Urinary bladder (tissue), 4 donors: ENCODE results near the gene MPRIP. TPM values are rescaled to one million over a fixed set of nuclear protein-coding genes. Genes with fewer than 3 reads are reported as not detected.
"Not testable (repeated sequence)": the region's sequence is repeated elsewhere in the genome, so short reads cannot be mapped to it uniquely, and the experiment has no call there.

Source experiments
- DNase-seq: peaks from one replicate; pipeline ENCODE4 v3.0.0-alpha.2; 2015; ENCODE audit errors: extremely low spot score
- H3K27ac ChIP-seq: one replicate; pipeline ENCODE4 v1.5.1; 2013; ENCODE audit warnings: low read depth, mild to moderate bottlenecking, moderate library complexity
- H3K36me3 ChIP-seq: one replicate; pipeline ENCODE4 v1.6.1; 2013; ENCODE audit warnings: mild to moderate bottlenecking, moderate library complexity; ENCODE audit not compliant: insufficient read depth
- H3K4me1 ChIP-seq: one replicate; pipeline ENCODE4 v1.6.1; 2013; ENCODE audit warnings: mild to moderate bottlenecking, moderate library complexity; ENCODE audit not compliant: insufficient read depth
- H3K4me3 ChIP-seq: one replicate; pipeline ENCODE4 v1.5.1; 2013; ENCODE audit warnings: low read depth, low read length
- WGBS: extraction: QIAGEN DNeasy Blood & Tissue Kit; methylation state at CpG from one replicate; pipeline ENCODE4 v1.1.7; 2013; 5-methylcytosine and 5-hydroxymethylcytosine counted together
- polyA plus RNA-seq: library from polyadenylated mRNA; stranded (reverse); fragments of 200-250 nt; gene quantifications from one replicate; pipeline ENCODE4 v1.2.3, GENCODE V29; 2013
- total RNA-seq: library from RNA; depleted of rRNA; stranded (reverse); fragments of >200 nt; gene quantifications from one replicate; pipeline ENCODE4 v1.2.3, GENCODE V29; 2014
- donor health status: healthy with polysubstance abuse.
- donor health status: healthy.

Gene MPRIP
- total and polyA plus RNA-seq, 2 donors = 91.4 to 158 TPM

DNA sequence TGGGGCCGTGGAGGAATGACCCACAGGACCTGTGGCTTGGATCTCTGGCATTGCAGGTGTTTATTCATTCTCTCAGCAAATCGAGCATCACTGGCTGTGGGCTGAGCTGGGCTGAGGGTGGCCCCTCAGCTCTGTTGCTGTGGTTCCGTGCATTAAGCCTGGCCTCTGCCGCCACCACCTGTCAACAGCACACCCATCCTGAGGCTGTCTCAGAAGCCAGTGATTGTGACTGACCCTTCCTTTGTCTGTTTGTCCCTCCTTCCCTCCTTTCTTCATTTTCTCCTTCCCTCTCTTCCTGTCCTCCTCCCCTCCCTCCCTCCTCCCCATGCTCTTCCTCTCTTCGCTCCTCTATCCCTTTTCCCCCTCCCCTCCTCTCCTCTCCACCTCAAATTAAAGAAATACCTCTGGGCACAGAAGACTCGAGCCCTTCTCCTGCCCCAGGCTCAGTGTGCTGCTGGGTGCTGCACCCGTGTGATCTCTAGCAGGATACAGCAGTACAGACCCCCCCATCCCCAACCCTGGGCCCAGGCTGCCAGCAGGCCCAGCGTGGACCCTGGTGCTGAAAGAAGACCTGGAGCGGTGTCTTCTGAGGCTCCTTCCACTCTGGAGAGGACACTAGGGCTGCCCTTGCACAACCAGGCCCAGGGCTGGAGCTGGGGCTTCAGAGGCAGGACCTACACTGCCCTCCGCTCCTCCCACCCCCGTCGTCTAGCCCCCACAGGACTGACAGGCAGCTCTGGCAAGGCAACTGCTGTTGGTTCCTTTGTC, 88.0 kb downstream of the MPRIP start:
- WGBS = 78% methylated on average over 12 of the region's 12 CpGs

DNA sequence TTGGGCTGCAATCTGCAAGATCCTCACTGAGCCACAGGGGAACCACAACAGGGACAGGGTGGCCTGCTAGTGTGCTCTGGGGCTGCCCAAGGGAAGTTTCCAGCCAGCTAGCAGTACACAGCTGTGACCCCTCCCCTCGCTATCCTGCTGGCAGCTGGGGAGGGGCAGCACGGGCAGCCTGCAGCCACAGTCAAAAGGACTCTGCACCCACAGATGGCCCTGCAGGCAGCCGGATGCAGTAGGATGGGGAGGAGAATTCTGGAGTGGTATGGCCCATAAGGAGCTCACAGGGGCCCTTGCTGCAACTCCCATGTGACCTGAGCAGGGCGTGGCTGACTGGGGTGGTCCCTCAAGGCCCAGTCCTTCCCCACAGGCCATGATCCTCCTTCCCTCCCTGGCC, 89.6 kb downstream of the MPRIP start:
- WGBS = 72% methylated on average over 4 of the region's 4 CpGs
- Histone ChIP-seq H3K27ac (no peak overlapping the region), H3K4me1 (no peaks in the 10 kb centered on the region), H3K4me3 (no peak overlapping the region), H3K36me3 (peaks cover 4% of the 10 kb centered on the region)
- no peak for DNase-seq

More for the DNA sequence above, 88.0 kb downstream of the MPRIP start:
- H3K36me3 ChIP-seq = peaks cover 2% of the 10 kb centered on the region
- H3K27ac ChIP-seq = no peak overlapping the region
- H3K4me3 ChIP-seq = no peak overlapping the region
- no peaks in the 10 kb centered on the region for H3K4me1 ChIP-seq
- no peak for DNase-seq

DNA sequence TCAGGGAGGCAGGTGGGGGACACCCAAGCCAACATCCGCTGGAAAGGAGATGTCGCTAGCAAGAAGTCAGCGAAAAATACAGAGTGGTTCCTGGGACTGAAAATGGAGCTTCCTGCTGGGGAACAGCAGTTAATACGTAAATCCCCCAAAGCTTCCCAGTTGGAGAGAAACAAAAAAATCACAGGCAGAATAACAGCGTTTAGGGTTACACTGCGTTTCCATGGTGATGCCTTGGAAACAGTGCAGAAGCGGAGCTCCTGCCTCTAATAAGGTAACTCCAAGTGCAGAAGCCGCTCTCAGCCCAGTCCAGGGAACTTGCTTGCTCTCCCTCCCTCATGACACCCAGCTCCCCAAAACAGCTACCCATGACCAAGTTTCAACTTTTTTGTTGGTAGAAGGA, 90.5 kb downstream of the MPRIP start:
- Histone ChIP-seq H3K27ac (no peak overlapping the region), H3K4me1 (no peaks in the 10 kb centered on the region), H3K36me3 (peaks cover 4% of the 10 kb centered on the region), H3K4me3 (no peak overlapping the region)
- DNase-seq = no peak
- 68% methylated on average over 8 of the region's 8 CpGs for WGBS

DNA sequence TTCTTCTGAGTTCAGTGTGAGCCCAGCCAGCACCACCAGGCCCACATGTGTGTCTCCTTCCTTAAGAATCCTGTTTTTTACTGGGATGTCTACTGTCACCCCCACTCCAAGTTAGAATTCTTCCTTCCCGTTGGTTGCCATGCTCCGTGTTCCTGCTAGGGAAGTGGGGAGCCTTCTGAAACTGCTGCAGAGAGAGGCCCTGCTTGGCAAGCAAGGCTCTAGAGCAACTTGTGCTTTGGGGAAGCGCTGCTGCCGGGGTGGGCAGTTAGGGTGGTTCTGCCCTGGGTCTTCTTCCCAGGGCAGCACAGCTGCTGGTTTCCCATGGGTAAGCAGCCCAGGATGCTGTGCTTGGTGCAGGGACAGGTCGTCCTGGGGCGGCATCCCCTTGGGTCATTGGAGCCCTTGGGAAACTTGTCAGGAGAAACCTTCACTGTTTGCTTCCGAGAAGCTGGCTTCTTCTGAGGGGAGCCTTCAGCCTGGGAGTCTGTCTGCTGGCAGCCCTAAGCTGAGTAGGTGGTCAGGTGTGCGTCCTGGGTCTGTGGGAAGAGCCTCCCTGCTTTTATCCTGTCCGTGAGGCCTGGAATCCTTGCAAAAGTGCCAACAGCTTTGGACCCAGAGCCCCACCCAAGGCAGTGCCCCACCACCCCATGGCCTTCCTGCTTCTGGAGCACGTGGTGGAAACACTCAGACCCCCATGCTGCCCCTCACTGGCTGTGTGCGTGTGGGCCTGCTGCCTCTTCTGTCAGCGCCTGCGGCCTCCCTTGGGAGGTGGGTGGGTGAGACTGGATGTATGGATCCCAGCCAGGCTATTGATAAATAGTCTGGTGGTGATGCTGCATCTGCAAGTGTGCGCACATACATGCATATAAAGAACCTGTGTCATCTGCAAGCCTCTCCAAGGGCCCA, 92.0 kb downstream of the MPRIP start:
- WGBS = 85% methylated on average over 14 of the region's 14 CpGs
- H3K4me3 ChIP-seq = no peak overlapping the region
- H3K4me1 ChIP-seq = no peaks in the 10 kb centered on the region
- H3K36me3 ChIP-seq = peaks cover 6% of the 10 kb centered on the region
- DNase-seq = no peak
- no peak overlapping the region for H3K27ac ChIP-seq

DNA sequence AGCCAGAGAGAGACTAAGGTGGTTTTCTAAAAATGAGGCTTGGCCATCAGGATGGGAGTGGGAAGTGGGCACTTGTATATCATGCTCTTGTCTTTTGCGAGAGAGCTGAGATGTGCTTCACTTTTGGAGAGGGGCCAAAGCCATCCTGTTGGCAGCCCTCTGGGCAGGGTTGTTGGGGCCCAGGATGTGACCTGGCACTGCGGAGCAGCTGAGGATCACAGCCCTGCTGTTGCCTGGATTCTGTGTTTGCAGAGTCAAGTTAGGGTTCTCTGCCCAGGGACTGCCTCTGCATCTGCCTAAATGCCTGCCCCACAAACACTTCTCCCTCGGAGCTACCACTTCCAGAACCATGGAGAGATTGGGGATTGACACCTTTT, 92.7 kb downstream of the MPRIP start:
- WGBS = 62% methylated on average over 3 of the region's 3 CpGs
- Histone ChIP-seq H3K4me1 (no peaks in the 10 kb centered on the region), H3K4me3 (no peak overlapping the region), H3K36me3 (peaks cover 11% of the 10 kb centered on the region), H3K27ac (no peak overlapping the region)
- no peak for DNase-seq

DNA sequence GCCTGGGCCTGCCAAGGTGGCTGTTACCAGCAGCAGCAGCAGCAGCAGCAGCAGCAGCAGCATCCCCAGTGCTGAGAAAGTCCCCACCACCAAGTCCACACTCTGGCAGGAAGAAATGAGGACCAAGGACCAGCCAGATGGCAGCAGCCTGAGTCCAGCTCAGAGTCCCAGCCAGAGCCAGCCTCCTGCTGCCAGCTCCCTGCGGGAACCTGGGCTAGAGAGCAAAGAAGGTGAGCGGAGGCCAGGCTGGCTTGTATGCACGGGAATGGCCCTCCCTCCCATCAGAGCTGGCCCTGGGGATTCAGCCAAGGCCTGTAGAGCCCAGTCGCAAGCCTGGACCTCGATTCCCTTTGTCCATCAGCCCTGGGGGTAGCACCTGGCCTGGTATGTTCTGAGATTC, 94.0 kb downstream of the MPRIP start:
- not testable (repeated sequence) for H3K4me3 ChIP-seq

DNA sequence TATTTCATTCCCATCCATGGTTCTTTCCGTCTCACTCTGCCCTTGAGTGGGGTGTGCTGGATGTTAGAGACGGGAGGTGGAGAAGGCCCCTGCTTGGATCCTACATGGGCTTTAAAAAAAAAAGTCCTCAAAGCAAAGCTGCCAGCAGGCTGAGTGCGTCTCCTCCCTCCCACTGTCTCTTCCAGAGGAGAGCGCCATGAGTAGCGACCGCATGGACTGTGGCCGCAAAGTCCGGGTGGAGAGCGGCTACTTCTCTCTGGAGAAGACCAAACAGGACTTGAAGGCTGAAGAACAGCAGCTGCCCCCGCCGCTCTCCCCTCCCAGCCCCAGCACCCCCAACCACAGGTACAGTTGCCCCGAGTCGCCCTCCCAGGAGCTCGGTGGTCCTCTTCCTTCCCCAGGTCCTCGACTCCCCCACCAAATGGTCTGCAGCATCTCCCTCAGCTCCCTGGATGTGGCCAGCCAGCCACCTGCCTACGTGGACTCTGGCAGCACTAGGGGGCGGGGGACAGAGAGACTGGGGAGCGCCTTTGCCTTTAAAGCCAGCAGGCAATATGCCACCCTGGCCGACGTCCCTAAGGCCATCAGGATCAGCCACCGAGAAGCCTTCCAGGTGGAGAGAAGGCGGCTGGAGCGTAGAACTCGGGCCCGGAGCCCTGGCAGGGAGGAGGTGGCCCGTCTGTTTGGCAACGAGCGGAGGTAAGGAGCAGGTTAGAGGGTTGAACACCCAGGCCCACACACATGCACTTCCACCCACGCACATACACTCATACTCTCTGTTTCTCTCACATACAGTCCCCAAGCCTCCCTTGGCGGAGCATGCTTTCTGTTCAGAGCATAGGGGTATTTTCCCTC, 95.7 kb downstream of the MPRIP start:
- H3K4me1 ChIP-seq = no peaks in the 10 kb centered on the region
- H3K4me3 ChIP-seq = no peak overlapping the region
- peaks cover 11% of the 10 kb centered on the region for H3K36me3 ChIP-seq
- H3K27ac ChIP-seq = no peak overlapping the region
- 86% methylated on average over 30 of the region's 30 CpGs for WGBS
- DNase-seq = no peak

More for the DNA sequence above, 94.0 kb downstream of the MPRIP start:
- not testable (repeated sequence) for H3K27ac ChIP-seq, DNase-seq, H3K4me1 ChIP-seq
- 93% methylated on average over 5 of the region's 5 CpGs for WGBS
- H3K36me3 ChIP-seq = peaks cover 11% of the 10 kb centered on the region

DNA sequence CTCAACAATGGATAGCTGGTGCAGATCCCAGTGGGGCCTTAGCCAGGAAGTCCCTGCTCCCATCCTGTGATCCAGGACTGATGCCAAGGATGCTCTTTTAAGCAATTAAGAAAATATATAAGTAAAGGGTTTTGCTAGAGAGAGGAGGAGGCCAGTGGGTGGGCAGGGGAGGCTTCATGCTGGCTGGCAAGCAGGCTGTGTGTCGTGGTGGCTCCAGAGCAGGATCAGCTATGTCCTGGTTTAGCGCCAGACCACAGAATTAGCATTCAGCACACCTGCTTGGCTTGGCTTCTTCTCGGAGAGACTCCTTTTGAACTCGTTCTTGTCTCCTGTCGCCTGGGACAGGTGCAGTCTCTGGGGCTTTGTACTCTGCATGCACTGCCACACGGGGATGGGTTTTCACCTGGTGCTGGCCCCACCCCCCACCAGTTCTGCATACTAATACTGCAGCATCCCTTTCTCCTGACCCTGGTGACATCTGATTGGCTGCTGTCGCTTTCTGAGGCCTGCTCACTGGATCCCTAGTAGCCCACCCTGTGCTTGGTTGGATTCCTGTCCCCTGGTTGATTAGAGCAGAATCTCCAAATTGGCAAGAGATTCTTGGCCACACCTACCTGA, 97.8 kb downstream of the MPRIP start:
- H3K36me3 ChIP-seq = peaks cover 11% of the 10 kb centered on the region
- H3K27ac ChIP-seq = no peak overlapping the region
- DNase-seq = no peak
- 71% methylated on average over 7 of the region's 7 CpGs for WGBS
- no peaks in the 10 kb centered on the region for H3K4me1 ChIP-seq
- no peak overlapping the region for H3K4me3 ChIP-seq

DNA sequence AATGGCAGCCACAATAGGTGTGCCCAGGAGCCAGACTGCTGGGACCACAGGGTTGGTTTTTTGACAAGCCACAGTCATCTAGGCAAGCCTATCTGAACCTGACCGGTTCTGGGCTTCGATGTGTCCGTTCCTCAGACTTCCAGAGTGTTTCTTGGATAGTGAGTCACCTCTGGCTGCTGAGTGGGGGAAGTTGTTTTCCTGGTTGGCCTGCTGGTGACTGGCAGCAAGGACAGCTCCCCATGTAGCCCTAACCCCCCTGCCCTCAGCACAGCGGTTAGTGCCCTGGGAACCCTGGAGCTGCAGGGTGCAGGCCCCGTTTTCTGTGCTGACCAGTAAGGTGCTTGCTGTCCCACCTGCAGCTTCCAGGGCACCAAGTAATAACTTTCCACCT, 98.3 kb downstream of the MPRIP start:
- WGBS = 85% methylated on average over 5 of the region's 5 CpGs

DNA sequence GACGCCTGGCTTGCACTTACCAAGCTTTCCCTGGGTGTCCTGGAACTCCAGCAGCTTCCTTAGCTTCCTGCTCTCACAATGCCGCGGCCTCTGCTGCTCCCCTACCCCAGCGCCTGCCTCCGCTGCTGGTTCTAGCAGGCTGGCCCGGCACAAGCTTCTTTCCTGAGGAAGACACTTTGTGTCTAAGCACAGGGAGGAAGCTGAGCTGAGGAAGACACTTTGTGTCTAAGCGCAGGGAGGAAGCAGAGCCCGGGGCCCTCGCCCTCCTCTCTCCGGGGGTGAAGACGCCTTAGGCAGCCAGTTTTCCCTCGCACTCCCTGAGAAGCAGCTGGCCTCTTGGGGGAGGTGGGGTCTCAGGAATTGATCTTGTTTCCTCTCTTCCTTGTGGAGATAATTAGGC, 99.0 kb downstream of the MPRIP start:
- 78% methylated on average over 12 of the region's 12 CpGs for WGBS
- H3K36me3 ChIP-seq = peaks cover 11% of the 10 kb centered on the region
- no peak overlapping the region for H3K27ac ChIP-seq
- no peaks in the 10 kb centered on the region for H3K4me1 ChIP-seq
- H3K4me3 ChIP-seq = no peak overlapping the region
- no peak for DNase-seq

More for the DNA sequence above, 98.3 kb downstream of the MPRIP start:
- DNase-seq = no peak
- peaks cover 11% of the 10 kb centered on the region for H3K36me3 ChIP-seq
- H3K4me1 ChIP-seq = no peaks in the 10 kb centered on the region
- H3K27ac ChIP-seq = no peak overlapping the region
- no peak overlapping the region for H3K4me3 ChIP-seq

DNA sequence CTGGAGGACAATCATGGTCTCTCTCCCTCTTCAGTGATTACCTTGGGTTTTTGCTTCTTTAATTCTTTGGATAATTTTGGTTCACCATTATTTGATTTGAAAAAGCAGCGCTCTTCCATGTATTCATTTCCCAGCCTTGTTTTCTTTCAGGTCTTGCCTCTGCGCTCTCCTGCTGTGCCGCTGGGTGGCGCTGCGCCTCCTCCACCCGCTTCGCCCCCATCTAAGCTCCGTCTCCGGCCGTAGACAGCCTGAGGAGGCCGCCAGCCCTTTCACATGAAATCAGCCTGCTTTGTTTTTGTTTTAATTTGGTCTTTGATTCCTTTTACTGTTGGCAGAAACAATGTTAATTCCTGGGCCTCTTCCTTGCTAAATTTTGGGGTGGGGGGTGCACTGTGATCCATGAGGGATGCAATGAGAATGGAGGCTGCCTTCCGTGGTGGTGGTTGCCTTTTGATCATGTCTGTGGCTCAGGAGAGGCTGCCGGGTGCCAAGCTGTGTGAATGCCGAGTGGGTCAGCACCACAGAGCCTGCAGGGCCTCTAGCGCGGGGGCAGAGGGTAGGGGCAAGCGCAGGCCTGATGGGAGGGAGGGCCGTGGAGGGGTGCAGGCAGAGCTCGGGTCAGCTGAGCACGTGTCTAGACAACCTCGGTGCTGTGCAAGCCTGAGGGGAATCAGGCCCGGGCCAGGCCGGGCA, 99.7 kb downstream of the MPRIP start:
- H3K4me3 ChIP-seq = no peak overlapping the region
- DNase-seq = no peak
- no peaks in the 10 kb centered on the region for H3K4me1 ChIP-seq
- WGBS = 57% methylated on average over 23 of the region's 23 CpGs
- no peak overlapping the region for H3K27ac ChIP-seq
- H3K36me3 ChIP-seq = peaks cover 9% of the 10 kb centered on the region

DNA sequence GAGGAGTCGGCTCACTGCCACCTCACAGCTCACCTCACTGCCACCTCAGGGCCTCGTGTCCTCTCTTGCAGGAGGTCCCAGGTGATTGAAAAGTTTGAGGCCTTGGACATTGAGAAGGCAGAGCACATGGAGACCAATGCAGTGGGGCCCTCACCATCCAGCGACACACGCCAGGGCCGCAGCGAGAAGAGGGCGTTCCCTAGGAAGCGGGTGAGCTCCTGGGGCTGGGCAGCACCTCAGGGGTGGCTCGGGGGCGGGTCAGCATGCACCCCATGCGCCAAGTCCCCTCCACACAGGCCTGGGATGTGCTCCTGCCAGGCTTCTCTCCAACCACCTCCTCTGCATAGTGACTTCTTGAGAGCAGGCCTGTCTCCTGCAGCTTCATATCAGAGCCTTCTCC, 100.3 kb downstream of the MPRIP start:
- WGBS = 93% methylated on average over 11 of the region's 11 CpGs
- no peak overlapping the region for H3K4me3 ChIP-seq
- no peaks in the 10 kb centered on the region for H3K4me1 ChIP-seq
- peaks cover 9% of the 10 kb centered on the region for H3K36me3 ChIP-seq
- no peak for DNase-seq
- H3K27ac ChIP-seq = no peak overlapping the region
